C4-2B (cell line): Measurements from ENCODE around the gene RIT2.

Source experiments
- H3K27ac ChIP-seq: fragments of 450-650 bp; 2 replicates; pipeline ENCODE4 v1.5.1; 2017
- ZFX ChIP-seq: fragments of 450-650 bp; IDR thresholded peaks from 2 replicates; pipeline ENCODE4 v1.6.1; 2017
- TF ChIP-seq, protein P1 (sequence below): fragments of 450-650 bp; conservative IDR thresholded peaks from 2 replicates; pipeline ENCODE4 v1.5.1; 2017; ENCODE audit warnings: mild to moderate bottlenecking

Gene RIT2

DNA sequence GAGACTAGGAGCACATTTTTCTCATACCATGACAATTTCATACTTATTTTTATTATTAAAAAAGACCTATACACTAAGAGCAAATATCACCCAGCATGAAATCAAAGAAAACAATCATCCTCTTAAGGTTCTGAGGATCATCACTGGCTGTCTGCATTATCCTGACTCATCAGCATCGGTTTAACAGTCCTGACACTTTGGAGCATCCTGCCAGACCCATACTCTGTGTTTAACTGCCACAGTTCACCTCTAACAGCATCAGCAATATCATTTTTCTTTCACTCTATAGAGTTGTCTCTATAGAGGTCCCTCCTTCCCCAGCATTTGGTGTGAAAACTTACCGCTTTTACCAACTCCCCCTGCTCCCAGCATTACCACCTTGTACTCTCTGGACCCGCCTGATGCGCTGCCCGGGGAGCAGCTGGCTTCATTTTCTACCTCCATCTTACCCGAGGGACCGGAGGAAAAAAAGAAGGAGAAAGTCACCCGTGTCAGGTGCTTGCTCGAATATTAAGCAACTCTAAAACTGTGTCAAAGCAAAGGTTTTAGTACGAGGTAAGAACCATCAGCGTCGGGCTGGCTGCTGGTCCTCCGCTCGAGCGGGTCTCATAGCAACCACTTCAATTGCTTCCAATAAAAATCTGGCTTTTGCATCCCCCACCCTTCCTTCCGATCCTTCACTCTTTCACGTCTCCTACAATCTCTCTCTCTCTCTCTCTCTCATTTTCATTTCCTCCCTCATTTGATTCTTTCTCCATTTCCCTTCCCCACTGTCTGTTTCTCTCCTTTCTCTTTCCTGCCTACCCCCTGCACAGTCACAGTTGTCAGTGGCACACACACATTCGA is at the start of gene RIT2:
Gene RIT2, minus strand, starts transcription at position 610 of the 846 bp plus-strand sequence.
- no peak for TF ChIP-seq ZFX
- TF ChIP-seq, protein P1, sequence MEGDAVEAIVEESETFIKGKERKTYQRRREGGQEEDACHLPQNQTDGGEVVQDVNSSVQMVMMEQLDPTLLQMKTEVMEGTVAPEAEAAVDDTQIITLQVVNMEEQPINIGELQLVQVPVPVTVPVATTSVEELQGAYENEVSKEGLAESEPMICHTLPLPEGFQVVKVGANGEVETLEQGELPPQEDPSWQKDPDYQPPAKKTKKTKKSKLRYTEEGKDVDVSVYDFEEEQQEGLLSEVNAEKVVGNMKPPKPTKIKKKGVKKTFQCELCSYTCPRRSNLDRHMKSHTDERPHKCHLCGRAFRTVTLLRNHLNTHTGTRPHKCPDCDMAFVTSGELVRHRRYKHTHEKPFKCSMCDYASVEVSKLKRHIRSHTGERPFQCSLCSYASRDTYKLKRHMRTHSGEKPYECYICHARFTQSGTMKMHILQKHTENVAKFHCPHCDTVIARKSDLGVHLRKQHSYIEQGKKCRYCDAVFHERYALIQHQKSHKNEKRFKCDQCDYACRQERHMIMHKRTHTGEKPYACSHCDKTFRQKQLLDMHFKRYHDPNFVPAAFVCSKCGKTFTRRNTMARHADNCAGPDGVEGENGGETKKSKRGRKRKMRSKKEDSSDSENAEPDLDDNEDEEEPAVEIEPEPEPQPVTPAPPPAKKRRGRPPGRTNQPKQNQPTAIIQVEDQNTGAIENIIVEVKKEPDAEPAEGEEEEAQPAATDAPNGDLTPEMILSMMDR, result no peak
- H3K27ac ChIP-seq, result no peak within 1 kb of the TSS

- no peak overlapping the region for H3K27ac ChIP-seq
- TF ChIP-seq, protein P1, result no peak
Observed at GRCh38 chr18:43161528-43161927, 46.0 kb upstream of the RIT2 start.

GRCh38 chr18:43160509-43160908 is 45.0 kb upstream of the RIT2 start:
- TF ChIP-seq ZFX, result no peak
- no peak overlapping the region for H3K27ac ChIP-seq

GRCh38 chr18:43159926-43160325 is 44.4 kb upstream of the RIT2 start:
- no peak overlapping the region for H3K27ac ChIP-seq
- no peak for TF ChIP-seq ZFX
- TF ChIP-seq, protein P1, result no peak

- no peak overlapping the region for H3K27ac ChIP-seq
Observed at GRCh38 chr18:43159086-43159770, 43.7 kb upstream of the RIT2 start.

DNA sequence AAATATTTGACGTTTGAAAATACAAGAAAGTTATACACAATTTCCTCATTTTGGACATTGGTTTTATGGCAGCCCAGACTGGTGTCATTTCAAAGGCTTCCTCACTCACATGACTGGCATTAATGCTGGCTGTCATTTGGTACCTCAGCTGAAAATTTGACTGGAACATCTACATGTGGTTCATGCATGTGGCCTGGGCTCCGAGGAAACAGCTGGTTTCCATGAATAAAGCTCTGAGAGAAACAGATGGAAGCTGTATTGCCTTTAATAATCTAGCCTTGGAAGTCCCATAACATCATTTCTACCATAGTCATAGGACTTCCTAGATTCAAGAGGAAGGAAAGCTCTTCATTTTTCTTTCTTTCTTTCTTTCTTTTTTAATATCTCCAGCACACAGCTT is 42.9 kb upstream of the RIT2 start:
- H3K27ac ChIP-seq, result no peak overlapping the region
- TF ChIP-seq, protein P1, result no peak
- TF ChIP-seq ZFX, result no peak

More at GRCh38 chr18:43159086-43159770, 43.7 kb upstream of the RIT2 start:
- TF ChIP-seq, protein P1, result no peak
- TF ChIP-seq ZFX, result no peak

DNA sequence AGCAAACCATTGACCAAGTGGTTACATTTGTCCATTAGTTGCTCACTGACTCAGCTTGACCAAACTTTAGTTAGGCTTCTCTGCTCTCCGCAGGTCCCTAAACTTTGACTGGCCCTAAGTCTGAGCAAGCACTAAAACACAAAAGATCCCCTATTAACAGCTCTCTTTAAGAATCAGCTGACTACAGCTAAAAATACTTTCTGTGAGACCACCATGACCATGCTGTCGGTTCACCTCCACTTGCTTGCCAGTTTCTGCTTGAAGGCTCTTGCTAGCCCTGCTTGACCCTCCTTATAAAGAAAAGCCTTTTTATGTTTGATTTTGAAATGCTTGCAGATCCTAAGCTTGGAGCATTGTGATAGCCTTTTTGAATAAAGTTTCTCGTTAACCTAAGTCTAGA is 40.4 kb upstream of the RIT2 start:
- H3K27ac ChIP-seq, result no peak overlapping the region
- TF ChIP-seq ZFX, result no peak
- TF ChIP-seq, protein P1, result no peak
